ENCODE measurements around the gene SNX12.
"Not testable (repeated sequence)": the region's sequence is repeated elsewhere in the genome, so short reads cannot be mapped to it uniquely, and the experiment has no call there.

SNX12 gene

DNA sequence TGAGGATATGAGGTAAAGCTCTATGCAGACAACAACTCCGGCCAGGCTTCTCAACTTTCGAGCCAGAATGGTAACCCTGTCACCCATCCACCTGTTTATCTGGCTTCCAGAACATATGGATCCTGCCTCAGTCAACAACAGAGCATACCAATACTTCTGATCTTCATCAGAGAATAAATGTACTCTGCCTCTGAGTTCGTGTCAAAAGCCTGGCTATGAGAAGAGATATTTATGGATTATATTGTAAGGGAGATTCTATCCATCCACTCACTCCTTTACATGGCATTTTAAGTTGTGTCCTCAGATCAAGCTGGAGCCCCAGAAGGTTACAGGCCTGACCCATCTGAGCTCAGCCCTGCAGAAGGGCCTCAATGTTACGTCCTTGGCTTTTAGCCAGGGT is 17.8 kb upstream of the SNX12 start:
- no peak for DNase-seq

GRCh38 chrX:71082822-71083221 is 14.7 kb upstream of the SNX12 start:
- no peak for DNase-seq

DNA sequence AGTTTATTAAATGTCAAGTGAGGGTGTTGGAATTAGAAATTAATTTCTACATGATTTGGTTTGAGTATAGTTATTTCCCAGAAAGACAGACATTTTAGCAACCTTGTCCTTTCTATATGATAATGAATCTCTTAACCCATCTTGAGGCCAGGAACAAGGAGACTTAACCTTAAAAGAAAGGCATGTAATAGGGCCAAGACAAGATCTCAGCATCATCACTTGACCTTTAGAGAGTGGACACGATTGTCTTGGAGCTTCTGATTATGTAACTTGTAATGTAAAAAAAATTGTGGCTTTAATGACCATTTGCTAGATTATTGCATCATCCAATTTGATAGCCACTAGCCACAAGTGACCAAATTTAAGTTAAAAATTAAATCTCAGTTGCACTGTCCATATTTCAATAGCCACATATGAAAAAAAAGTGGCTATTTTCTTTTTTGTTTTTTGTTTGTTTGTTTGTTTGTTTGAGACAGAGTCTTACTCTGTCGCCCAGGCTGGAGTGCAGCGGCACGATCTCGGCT is 14.1 kb upstream of the SNX12 start:
- DNase-seq, result no peak

- no peak for DNase-seq
These were observed 13.4 kb upstream of the SNX12 start for GRCh38 chrX:71081330-71082123.

DNA sequence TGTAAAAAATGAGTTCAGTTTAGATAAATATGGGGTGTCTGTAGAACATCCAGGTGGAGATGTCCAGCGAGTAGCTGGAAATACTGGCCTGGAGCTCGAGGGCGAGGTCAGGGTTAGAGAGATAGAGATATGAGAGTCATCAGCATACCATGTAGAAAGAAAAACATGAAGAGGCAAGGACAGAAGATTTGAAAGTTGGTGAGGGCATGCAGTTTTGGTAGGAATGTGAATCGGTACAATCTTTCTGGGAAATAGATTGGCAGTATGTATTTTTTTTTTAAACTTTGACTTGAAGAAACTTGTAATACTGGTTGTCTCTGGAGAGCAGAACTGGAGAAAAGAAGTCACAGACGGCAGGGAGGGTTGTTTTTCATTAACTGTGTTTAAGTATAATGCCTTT is 2.4 kb upstream of the SNX12 start:
- no peak for DNase-seq

DNA sequence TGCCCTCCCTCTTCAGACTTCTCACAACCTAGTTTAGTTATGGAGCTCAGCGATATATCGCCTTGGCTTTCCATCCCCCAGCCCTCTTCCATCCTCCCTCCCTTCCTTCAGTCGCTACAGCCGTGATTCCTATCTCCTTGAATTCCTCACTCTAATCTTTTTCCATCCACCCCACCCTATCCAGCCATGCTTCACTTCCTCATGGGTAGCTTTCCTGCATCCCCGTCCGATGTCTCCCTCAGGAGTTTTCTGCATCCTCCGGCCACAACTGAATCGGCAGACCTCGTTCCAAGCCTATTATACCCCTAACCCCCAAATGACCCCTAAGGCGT is 456 bp downstream of the SNX12 start:
- DNase-seq, result no peak

DNA sequence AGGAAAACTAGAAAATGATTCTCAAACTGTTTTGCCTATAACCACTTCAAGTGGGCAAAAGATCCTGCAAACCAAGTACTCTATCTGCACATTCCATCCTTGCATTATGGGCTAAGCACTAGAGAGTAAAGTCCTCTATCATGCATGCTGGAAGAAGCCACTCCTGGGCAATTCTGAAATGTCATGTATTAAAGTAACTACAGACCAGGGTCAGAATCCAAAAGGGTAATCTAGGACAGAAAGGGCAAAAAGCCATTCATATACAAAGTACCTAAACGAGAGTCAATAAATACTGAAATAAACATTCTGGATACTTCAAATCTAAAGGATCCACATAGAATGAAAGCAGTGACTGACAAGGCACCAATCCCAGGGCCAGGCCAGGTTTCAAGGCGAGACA is 1.0 kb downstream of the SNX12 start:
- DNase-seq, result no peak

- no peak for DNase-seq
These were observed 8.0 kb downstream of the SNX12 start for GRCh38 chrX:71060127-71060526.

- DNase-seq, result peak; percentile 17 to 42
These were observed 10.1 kb downstream of the SNX12 start for GRCh38 chrX:71057848-71058530.

- DNase-seq, result peak; percentile 8 to 20
These were observed 11.3 kb downstream of the SNX12 start for GRCh38 chrX:71056867-71057266.

DNA sequence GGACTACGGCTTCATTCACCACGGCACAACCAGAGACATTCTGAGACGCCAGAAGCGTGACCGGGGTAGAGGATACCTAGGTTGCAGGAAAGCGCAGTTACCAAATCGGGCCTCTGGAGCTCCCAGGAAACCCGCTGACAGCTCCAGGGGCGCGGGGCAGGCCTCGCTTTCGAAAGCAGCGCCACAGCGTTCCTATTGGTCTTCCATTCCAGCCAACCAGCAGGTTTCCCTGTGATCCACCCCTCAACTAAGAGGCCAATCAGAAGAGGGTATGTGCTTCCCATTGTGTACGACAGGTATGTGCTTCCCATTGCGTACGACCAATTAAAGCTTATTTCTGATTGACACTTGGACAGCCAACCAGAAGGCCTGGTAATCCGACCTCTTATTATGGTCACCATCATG is 14.9 kb downstream of the SNX12 start:
- DNase-seq, result no peak

GRCh38 chrX:71052721-71053120 is 15.4 kb downstream of the SNX12 start:
- no peak for DNase-seq

DNA sequence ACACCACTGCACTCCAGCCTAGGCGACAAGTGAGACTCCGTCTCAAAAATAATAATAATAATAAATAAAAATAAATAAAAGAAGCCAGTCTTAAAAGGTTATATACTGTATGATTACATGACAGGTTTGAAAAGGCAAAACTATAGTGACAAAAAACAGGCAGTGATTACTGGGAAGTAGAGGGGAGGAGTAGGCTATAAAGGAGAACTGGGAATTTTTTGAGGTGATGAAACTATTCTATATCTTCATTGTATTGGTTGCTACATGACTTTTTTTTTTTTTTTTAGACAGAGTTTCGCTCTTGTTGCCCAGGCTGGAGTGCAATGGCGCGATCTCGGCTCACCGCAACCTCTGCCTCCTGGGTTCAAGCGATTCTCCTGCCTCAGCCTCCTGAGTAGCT is 20.2 kb downstream of the SNX12 start:
- not testable (repeated sequence) for DNase-seq

DNA sequence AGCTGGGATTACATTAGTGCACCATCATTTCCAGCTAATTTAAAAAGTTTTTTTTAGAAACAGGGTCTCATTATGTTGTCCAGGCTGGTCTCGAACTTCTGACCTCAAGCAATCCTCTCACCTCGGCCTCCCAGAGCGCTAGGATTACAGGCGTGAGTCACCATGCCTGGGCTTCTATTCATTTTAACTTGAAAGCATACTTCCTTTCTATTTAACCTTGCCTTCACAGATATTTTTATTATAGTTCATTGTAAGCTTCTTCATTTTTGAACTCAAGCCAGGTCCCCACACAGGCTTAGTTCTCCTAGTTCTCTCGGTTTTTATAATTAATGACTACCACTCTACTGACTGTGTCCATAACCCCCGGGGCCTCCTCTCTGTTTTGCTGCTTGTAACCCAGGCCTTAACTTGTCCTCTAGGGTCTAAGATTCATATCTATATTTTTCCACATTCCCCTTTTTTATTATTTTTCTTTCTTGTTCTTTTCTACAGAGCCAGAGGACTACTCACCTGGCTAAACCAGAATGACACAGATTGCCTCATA is 50.7 kb downstream of the SNX12 start:
- no peak for DNase-seq
